Stimulated activated CD8-positive, alpha-beta memory T cell treated with anti-CD3 and anti-CD28 coated beads, Interleukin-2, amount 100 ng/mL, for 48 hours (primary cell): ENCODE data around the gene S100A2.

ENCODE experiments used
- DNase-seq, 2 donors: peaks; one replicate each; pipeline ENCODE4 v3.0.0-alpha.2; 2020; ENCODE audit warnings: low read depth in 2 of 2

Gene S100A2

DNA sequence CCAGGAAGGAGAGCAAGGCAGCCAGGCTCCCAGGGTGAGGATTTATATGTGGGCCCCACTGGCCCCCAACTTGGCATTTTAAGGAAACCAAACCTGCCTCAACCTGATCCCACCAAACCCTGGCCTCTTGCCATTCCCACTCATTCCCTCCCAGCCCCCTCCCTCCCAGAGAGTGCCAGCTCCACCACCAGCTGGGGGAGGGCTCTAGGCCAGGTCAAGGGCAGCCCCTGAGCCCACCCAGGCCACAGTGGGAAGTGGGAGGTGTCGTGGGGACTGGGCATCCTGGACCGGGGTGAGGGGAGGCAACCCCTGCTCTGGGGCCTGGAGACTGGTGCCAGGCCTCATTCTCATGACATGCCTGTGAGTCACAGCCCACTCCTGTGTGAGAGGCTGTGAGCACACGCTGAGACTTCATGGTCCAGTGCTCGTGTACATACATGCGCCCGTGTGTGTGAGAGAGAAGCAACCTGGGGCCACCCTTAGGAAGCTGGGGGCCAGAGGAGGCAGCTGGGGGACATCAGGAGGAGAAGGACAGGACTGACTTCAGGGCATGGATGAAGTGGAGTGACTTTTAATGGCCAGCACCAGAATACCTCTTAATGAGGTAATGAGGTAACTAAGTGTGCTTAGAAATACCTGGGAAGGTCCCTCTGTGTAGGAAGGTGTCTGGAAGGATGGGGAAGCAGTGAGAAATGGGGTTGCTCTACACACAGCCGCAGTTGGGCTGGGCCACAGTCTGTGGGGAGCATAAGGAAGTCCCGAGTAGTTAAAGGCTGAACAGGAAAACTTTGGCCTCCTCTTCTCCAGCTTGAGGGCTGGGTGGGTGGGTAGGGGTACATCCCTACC, at the start of gene S100A2:
Gene S100A2 (minus strand): TSS at position 316 of the 846 bp plus-strand sequence. CDS start 1,967 bp downstream, outside the sequence.
- DNase-seq: peak in 1 of 2 donors; percentile 30

DNA sequence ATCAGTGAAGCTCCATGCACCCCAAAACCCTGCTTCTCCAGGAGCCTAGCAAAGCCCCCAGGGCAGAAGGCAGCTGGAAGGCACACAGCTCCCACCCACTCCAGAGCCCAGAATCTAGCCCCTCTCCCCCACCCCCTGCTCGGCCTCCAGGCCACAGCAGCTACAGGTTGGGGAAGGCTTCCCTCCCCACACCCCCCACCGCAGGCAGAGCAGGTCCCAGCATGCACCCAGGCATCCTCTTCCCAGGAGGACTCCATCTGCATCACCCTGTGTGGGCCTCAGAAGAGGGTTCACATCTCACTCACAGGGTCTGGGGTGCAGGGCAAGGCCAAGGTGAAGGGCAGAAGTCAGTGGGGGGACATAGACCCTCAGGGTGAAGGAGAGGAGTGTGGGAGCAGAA, 49.8 kb upstream of the S100A2 start:
- DNase-seq: no peak

DNA sequence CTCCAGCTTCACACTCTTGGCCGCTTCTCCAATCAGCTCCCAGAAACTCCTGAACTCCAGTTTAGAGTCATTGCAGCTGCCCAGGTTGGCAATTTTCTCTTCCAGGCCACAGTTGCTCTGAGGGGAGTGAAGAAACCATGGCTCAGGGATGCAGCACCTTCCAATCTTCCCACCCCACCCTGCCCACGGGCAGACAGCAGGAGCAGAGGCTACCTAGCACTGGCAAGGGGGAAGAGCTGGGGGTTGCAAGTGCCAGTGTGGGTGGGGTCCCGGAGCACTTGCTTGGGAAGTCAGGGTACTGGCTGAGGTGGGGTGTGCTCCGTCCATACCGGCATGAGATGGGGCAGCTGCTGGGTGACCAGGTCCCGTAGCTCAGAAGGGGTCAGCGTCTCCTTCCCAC, 49.3 kb upstream of the S100A2 start:
- no peak for DNase-seq

DNA sequence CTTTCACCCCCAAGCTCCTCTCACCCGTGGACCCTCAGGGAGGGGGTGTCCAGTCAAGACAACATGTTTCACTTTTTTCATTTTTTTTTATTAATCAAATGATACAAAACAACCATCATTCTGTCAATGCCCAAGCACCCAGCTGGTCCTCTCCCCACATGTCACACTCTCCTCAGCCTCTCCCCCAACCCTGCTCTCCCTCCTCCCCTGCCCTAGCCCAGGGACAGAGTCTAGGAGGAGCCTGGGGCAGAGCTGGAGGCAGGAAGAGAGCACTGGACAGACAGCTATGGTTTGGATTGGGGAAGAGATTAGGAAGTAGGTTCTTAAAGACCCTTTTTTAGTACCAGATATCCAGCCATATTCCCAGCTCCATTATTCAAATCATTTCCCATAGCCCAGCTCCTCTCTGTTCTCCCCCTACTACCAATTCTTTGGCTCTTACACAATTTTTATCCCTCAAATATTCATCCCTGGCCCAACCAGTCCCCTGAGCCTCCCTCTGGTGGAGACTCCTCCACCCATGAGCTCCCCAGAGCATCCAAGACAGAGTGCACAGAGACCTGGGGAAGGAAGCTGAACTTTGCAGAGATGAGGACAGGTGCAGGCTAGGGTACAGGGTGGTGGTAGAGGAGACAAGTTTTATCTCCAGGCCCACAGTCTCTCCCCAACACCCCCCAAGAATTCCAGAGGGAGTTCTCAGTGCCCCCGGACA, 48.7 kb upstream of the S100A2 start:
- DNase-seq: no peak

DNA sequence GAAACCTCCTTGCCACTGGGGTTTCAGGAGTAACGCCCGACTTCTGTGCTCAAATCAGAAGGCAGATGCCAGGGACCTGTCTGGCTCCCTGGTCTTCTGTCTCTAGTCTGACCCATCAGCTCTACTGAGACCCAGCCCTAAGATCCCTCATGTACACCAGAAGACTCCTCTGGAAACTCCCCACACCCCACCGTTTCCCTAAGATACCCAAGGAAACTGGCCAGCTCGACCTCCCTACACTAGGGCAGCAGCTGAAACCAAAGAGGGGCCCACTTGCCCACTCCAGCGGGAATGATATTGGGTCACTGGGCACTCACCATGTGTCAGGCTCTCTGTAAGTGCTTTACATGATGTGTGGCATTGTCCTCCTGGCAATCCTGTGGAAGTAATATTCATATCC, 47.8 kb upstream of the S100A2 start:
- no peak for DNase-seq

DNA sequence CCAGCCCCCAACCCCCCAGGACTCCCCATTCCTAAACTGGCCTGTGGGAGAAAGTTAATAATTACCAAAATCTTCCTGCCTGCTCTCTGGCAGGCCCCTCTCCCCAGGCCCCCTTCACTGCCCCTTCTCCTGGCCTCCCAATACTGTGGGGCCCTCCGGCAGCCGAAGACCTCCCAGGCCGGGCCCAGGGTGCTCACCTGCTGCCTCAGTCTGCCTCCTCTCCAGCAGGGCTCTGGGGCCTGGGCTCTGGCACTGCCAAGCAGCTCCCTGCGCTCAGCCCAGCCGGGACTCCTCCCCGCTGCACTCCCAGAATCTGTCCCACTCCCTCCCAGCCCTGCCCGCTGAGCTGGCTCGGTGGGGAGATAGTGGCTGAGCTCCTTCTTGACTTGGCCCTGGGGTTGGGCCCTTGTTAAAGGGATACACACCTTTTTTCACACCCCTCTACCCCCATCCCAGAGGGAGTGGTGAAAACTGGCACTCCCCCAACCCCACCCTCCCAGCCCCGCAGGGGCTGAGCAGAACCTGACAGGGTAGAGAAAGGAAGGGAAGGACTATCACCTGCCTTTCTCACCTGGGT, 47.2 kb upstream of the S100A2 start, which contains the start of gene S100A16:
Gene S100A16 (minus strand): TSS at position 383 of the 577 bp plus-strand sequence. CDS start 4,986 bp downstream, outside the sequence.
- DNase-seq: no peak

DNA sequence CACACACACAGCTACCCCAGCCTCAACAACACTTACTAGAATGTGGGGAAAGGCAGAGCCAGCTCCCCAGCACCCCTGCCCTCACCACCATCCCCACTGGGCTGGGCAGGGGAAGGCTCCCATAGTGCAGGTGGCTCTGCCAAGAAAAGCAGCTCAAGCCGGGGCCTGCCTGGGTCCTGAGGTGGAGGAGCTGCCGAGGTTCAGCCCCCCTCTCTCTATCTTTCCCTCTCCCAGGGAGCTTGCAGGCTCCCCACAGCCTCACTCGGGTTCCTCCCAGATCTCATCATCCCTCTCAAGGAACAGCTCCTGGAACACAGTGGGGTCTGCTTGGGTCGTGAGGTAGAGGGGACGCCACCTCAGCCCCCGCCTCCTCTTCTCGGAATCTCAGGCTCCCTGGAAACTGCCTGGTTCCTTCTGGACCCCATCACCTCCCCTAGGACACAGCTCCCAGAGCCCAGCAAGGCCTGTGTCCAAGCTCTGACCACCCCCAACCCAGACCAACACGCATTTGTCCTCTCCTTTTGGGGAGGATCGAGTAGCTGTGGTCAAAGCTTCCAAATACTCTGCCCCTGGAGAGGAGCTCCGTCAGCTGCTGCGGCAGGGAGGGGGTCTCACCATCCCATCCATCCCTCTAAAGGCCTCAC, 46.6 kb upstream of the S100A2 start:
- no peak for DNase-seq

DNA sequence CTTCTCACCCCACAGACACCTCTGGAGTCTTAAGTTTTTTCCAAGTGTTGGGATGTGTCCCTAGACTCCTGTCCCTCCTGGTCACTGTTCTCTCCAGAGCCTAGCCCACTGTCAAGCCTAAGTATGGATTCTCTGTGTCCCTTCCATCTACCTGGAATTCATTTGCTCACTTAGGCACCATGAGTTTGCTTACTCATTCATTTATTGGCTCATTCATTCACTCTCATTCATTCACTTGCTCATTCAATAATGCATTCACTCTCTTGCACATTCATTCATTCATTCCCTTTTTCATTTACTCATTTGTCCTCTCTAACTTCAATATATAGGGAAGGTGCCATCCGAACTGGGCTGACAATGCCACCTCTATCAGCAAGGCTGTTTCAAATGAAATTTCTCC, 45.7 kb upstream of the S100A2 start:
- DNase-seq: no peak

DNA sequence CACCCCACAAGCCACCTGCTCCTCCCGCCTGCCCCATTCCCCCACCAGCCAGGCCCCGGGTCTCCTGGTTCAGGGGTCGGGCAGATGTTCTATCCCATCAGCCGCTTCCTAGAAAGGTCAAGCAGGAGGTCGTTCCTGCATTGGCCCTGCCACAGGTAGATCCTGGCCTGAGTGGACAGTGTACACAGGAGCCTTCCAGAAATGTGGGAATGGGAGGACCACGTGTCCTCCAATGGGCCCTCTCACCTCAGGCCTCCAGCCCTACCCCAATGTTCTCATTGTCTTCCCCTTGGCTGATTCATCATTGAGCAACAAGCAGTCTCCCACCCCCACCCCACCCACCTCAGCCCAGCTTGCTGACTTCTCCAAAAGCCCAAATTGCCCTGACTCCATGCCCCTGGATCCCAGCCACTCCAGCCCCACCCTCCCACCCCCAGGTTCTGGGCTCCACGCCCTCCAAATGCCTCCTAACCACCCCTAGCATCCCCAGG, 45.2 kb upstream of the S100A2 start:
- DNase-seq: no peak

DNA sequence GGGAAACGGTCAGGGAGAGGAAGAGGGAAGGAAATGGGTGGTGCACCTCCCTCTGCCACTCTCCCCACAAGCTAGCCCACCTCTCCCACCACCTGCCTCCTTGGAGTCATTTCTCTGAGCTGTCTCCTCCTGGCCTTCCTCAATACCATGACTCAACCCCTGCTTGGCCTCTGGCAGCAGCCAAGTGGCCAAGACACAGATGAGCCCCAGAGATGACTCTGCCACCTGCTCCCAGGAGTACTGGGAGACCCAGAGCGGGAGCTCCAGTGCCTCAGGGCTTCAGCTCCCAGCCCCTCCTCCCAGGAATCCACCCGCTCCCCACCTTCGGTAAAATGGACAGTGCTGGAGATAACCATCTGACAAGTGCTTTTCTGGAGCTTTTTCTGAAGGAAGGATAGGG, 44.7 kb upstream of the S100A2 start:
- no peak for DNase-seq

DNA sequence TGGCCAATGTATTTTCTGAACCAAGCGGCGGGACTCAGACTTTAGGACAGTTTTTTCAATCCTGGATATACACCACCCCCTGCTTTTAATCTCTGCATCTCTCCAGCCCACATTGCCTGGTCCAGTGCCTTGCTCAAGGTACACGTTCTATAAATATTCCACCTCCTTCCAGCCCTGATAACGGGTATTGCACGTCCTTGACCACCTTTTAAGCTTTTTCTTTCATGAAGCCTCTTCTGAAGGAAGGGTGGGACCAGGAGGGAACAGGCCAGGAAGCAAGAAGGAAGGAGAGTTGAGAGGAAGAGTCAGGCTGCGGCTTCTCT, 43.9 kb upstream of the S100A2 start:
- DNase-seq: no peak

DNA sequence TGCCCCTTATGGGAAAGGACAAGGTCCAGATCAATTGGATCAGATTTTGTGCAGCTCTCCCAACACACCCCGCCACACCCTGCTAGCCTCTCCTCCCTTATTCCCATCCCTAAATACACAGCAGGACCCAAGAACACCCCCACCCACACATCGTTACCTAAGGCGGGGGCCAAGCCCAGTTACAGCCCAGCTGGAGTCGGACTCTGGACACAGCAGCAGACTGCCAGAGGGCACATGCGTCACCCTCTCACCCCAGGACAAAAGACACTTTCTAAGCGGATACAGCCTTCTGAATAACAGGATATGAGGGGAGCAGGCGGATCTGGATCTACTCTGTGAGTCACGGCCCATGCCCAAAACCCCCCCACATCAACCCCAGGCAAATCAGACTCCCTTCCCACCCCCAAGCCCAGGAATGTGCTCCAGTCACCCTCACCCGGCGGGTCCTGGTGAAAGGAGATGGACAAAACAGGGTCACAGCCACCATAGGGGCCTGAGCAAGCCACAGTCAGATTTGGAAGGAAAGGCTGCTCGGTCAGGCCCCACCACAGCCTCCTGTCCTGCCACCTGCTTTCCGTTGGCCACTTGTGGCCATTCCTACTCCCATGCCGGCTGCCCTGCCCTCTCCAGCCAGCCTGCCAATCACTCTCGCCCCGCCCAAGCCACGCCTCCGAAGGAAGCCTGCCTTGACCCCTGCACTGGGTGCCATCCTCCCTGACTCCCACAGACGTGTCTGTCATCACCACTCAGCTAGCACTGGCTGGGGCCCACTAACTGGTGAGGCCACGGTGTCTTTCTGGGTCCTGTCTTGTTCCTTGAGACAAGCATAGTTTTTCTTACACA, 43.3 kb upstream of the S100A2 start:
- DNase-seq: no peak

DNA sequence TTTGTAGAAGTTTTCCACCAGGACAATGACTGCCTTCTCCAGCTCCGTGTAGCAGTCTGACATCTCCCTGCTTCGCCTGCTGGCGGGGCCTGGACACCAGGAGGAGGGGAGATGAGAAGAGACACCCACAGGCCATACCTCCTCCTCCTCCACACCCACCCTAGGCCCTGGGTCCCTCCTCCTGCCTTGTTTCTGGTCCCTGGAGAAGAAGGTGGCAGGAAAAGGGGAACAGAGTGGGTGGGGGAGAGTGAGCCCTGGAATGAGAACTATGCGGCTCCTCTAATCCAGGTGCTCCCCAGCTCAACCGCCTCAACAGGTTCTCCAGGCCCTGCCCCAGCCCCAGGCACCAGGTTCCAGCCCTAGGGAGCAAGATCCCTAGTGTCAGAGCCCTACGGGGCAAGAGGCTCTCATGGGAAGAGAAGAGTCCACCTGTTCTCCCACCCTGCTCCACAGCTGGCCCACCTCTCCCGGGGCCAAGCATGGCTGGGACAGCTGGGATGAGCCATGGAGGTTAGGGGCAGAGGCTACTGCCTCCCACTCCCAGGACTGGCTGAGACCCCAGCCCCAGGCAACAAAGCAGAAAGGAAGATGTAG, 42.5 kb upstream of the S100A2 start:
- no peak for DNase-seq

DNA sequence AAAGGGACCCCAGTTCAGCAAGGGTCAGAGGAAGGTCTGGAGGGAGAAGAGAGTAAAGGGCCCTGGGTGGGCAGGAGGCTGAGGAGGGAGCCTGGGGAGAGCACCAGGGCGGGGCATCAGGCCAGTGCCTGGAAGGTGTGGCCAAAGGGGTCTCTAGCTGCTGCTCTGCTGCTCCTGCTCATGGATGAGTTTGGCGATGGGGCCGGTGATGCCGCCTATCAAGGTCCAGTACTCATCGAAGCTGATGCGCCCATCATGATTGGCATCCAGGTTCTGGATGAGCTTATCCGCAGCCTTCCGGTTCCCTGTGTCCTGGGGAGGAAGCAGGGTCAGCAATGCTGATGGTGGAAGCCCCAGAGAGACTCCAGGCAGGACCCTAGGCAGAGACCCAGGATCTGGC, 41.7 kb upstream of the S100A2 start:
- DNase-seq: no peak

DNA sequence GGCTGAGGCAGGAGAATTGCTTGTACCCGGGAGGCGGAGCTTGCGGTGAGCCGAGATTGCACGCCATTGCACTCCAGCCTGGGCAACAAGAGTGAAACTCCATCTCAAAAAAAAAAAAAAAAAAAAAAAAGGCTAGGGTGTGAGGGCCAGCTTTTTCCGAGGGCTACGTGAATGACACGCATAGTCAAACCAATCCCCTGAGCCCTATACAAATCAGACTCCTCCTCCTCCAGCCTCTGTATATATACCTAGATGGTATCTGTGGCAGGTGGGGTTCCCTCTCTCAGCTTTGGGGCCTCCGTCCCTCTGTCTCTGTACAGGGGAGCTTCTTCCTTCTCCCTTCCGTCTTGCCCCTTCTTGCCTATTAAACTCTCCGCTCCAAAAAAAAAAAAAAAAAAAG, 40.5 kb upstream of the S100A2 start:
- no peak for DNase-seq

DNA sequence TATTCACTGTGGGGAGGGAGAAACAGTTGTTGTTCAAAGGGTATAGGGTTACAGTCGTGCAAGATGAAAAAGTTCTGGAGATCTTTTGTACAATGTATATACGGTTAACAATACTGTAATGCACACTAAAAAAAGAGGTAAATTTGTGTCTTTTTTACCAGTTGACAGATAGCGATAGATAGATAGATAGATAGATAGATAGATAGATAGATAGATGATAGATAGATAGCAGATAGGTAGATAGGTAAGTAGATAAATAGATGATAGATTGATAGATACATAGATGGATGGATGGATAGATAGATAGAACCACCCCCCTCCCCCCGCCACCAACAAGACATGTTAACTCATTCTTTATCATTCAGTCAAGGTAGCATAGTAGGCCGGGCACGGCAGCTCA, 37.1 kb upstream of the S100A2 start:
- no peak for DNase-seq

DNA sequence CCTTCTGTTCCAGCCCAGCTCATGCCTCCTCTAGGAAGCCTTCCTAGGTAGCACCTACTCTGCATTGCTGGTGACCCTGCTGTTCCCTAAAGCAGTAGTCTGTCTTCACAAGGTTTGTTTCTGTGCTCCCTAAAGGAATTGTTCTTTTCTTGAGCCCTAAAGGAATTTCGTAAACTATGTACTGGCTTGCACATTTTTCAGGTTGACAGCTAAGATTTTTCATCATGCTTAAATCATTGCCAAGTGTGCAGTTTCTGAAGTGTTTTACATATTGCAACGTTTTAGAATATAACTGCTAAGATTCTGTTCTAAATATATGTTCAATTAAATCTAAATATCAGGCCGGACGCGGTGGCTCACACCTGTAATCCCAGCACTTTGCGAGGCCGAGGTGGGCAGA, 34.2 kb upstream of the S100A2 start:
- DNase-seq: no peak

DNA sequence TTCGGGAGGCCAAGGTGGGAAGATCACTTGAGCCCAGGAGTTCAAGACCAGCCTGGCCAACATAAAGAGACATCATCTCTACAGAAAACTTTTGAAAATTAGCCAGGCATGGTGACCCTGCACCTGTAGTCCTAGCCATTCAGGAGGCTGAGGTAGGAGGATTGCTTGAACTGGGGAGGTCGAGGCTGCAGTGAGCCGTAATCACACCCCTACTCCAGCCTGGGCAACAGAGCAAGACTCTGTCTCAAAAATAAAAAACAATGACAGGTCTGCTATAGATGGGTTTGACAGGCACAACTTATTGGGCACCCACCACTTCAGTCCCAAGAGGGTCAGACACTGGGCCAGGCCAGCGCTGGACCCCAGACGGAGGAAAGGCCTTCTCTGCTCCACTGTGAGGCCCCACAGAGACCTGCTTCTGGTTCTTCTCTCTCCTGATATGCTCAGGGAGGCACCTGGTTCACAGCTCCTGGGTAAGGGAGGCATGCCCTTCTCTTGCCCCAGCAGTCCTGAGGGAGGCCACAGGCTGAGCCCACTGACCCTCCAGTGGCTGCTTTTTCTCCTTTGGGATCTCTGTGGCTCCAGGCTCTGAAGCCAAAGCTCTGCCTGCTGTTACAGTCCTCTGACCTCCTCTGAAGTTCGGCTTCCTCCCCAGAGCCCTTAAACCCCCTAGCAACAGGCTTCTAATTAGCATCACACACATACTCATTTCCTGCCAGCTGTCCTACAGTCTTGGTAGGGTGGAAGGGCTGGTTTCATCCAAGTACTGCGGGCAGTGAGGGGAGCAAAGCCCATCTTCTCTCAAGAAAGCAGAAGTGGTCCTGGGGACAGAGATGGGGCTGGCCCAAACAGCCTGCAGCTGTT, 32.9 kb upstream of the S100A2 start:
- no peak for DNase-seq

DNA sequence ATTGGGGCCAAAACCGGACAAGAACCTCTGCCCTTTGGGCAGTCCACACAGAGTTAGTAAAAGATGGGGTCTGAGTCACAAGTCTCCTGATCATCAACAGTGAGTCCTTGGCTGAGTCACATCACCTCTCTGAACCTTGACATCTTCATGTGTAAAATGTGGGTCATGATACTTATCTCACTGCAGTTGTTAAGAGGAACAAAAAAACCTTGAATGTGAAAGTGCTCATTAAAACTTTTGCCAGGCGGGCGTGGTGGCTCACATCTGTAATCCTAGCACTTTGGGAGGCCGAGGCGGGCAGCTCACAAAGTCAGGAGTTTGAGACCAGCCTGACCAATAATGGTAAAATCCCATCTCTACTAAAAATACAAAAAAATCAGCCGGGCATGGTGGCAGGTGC, 31.6 kb upstream of the S100A2 start:
- peak in 1 of 2 donors; percentile 17 for DNase-seq

DNA sequence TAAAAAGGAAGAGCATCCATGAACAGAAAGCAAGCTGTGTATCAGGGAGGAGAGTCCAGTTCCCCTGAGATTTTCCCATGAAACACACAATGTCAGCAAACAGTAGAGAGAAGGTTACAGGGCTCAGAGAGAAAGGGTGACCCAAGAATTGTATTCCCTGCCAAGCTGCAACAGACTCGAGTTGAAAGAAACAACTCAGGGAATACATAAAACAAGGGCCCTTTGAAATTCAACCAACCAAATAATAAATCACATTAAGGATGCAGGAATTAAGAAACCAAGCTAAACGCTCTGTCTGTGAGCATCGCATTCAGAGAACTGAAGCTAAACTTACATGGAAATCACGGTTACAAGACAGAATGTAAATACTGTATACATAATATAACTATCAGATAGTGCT, 27.1 kb upstream of the S100A2 start:
- no peak for DNase-seq
